Spleen (tissue), 7 donors: ENCODE data around the gene CACNA2D4.

Source experiments
- CTCF ChIP-seq, 11 experiments: fragments of 200-600 bp in 7 of 11; fragments of 450-650 bp in 4 of 11; sonication (generic) in 4 of 11; IDR thresholded peaks in 8 of 11; conservative IDR thresholded peaks in 3 of 11; 1 replicate in 7 of 11; 2 replicates in 4 of 11; pipeline versions ENCODE4 v1.4.0 to v1.8.0; 2016 to 2021; ENCODE audit warnings: antibody characterized with exemption in 11 of 11, inconsistent platforms in 4 of 11, mild to moderate bottlenecking in 1 of 11
- POLR2AphosphoS5 ChIP-seq, 3 donors: sonication (generic); formaldehyde crosslinking; IDR thresholded peaks; one replicate each; pipeline ENCODE4 v1.5.1; 2017; ENCODE audit warnings: antibody characterized with exemption in 3 of 3
- donor health status: DM: no; HTN: no; CAD: no; lungs with moderate emphysema.
- donor health status: DM: no; HTN: no; CAD: no.
- donor health status: DM: no; HTN: no; CAD: no.

GRCh38 chr12:1858456-1858855 is 60.0 kb downstream of the CACNA2D4 start:
- TF ChIP-seq CTCF (IDR thresholded peaks at IDR 0.05 in 8 of 11, conservative IDR thresholded peaks at IDR 0.05 in 3 of 11) = no peak
- TF ChIP-seq POLR2AphosphoS5 (IDR thresholded peaks at IDR 0.05) = no peak
